ENCODE data around the gene GMDS.
A peak's percentile ranks its signal among the peaks of the same experiment; 100 is the strongest.
"Not testable (repeated sequence)": the region's sequence is repeated elsewhere in the genome, so short reads cannot be mapped to it uniquely, and the experiment has no call there.

Gene GMDS

DNA sequence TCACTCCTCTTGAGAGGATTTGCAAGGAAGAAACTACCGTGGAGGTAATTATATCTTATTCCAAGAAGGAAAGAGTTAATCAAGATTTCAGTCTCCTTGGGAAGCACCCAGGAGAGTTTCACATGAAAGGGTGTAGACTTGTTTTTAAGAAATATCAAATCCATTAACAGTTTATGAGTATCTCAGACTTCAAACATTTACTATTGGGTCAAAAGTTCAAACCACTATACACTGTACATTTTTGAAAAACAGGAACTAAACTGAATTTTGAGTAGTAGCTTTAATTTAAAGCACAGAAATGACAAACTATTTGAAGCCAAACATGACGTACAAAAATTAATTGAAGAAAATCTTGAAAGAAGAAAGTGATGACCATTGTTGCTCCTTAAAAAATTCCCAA is 471.7 kb downstream of the GMDS start:
- no peak for DNase-seq (ENCODE audit: low read depth in 2 of 2)

DNA sequence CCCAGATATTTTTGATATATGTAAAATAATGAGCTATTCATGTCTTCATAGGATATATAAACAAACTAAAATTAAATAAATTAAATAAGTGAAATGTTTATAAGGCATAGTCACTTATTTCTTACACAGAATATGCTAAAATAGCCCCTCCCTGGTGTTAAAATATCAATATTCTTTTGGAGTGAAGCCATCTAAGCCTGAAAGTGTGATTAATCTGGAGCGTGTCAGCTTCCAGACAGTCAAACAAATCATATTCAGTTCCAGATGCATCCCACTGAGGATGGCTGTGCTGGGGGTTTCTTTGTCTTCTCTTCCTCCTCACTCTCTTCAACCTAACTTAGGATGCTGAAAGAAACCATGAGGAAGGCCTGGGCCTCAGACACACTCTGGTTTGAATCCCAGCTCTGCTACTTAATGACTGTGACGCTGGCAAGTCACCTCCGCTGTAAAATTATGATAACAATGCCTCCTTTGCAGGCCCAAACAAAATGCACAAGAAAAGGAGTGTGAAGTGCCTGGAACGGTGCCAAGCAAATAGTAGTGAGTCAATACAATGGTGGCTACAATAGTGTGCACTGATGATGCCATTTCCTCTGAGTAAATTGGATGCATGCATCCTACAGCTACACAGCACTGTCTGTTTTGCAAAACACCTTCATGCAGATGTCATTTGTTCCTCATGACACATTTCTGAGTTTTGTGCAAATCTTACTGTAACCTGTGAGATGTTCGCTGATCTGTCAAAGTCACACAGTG is 474.3 kb downstream of the GMDS start:
- DNase-seq (ENCODE audit: low read depth in 2 of 2), result peak; percentile 26 to 28

DNA sequence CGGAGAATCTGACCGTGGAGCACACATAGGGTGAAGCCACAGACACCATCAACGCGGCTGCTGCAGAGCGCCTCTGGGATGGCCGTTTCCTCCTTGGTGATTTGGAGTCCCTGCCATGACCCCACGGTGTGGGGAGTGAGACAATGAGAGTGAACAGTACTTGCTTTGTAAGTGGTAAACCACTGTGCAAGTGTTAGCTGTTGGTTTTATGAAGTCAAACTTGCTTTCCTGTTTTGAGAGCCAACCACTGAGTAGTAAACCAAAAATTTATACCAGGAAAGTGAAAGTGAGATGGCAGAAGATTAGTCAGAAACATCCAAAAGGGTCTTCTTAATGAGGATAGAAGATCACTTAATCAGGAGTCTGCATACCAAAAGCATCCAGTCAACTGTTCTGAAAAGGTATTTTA is 475.0 kb downstream of the GMDS start:
- peak; percentile 8 to 21 for DNase-seq (ENCODE audit: low read depth in 2 of 2)

DNA sequence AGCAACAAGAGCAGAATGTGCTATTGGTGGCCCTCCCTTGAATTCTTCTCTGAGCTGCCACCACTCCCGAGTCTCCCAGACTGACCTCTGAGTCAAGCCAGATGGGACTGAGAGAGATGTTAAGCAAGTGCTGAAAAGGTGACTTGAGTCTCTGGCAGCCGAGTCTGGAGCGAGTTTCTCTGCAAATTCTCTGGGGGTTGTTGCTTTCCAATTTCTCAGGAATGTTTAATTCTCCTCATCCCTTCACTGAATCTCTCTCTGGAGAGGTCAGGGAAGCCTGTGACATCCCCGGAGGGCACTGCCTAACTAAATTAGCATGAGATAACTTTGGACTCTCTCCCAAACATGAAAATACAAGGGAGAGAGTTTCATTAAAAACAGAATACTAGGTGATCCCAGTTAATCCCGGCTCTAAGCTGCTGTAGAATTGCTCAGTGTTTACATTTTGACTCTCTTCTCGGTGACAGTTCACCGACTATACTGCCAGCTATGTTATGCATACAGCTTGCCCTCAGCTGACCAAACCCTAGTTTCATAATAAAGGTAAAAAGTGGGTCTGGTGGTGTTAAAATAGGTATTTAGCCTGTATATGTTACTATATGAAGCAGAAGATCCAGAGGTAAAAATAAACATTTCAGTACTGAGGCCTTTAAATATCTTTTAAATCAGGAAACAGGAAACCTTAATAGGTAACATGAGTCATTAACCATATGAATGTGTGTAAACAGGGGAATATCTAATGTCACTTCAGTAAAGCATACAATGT is 477.7 kb downstream of the GMDS start:
- DNase-seq (ENCODE audit: low read depth in 2 of 2), result no peak

DNA sequence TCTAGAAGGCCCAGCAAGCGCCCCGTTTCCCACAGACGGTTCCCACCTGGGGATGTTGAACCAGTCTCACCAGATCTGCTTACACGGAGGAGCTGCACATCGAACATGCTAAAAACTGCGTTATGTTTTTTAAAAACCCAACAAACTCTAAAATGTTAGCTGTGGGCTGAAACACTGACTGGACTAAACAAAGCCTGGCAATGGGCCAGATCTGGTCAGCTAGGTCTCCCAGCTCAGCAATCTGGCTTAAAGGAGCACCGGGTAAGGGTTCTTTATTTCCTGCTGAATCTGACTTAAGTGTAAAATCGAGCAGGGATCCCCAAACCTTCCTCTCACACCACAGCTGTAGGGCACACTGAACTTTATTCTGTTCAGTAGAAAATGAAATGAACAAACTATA is 478.8 kb downstream of the GMDS start:
- DNase-seq (ENCODE audit: low read depth in 2 of 2), result no peak

GRCh38 chr6:1765160-1765903 is 480.1 kb downstream of the GMDS start:
- no peak for DNase-seq (ENCODE audit: low read depth in 2 of 2)

GRCh38 chr6:1764397-1764987 is 480.9 kb downstream of the GMDS start:
- DNase-seq (ENCODE audit: low read depth in 2 of 2), result no peak

DNA sequence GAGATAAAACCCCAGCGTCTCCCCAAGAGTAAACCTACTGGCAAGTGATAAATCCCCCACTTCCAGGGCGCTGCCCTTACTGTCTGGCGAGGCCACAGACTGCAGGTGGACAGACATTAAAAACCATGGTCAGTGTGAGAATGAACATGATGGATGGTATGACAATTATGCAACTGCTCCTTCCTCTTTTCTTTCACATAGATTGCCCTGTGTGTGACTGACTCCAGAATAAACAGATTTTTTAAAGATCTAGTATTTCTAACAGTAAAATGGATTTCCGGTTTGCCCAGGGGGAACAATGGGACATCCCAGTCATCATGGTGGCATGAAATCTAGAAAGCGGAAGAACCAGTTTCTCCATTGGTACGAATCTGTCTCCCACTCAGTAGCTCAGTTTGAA is 482.0 kb downstream of the GMDS start:
- DNase-seq (ENCODE audit: low read depth in 2 of 2), result no peak

GRCh38 chr6:1762203-1762602 is 483.2 kb downstream of the GMDS start:
- DNase-seq (ENCODE audit: low read depth in 2 of 2), result no peak

GRCh38 chr6:1761477-1761877 is 483.9 kb downstream of the GMDS start:
- no peak for DNase-seq (ENCODE audit: low read depth in 2 of 2)

- DNase-seq (ENCODE audit: low read depth in 2 of 2), result no peak
Observed at GRCh38 chr6:1760876-1761275, 484.5 kb downstream of the GMDS start.

- no peak for DNase-seq (ENCODE audit: low read depth in 2 of 2)
Observed at GRCh38 chr6:1759870-1760269, 485.5 kb downstream of the GMDS start.

DNA sequence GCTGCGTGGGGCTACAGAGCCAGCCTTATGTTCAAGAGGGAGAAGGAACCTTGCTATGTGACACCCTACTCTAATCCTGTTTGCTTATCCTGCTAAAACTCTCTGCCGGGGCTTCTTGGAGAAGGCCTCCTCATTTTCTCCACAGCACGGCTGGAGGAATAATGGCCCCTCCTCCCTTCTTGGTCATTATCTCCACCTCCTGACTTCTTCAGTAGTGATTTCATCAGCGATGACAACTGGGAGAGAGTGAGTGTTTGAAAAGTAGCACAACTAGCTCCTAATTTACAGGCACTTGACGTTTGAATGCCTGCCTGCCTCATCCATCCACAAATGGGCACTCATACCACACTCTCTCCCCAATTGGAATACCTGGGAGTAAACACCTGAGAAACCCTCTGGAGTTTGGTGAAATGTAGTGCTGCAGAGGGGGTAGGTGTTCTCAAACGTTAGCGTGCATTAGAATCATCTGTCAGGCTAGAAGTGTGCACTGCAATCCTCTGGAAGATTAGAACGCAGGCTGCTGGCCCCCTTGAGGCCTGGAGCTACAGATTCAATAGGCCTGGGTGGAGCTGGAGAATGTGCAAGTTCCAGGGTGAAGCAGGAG is 487.2 kb downstream of the GMDS start:
- DNase-seq (ENCODE audit: low read depth in 2 of 2), result no peak

GRCh38 chr6:1757131-1757530 is 488.3 kb downstream of the GMDS start:
- no peak for DNase-seq (ENCODE audit: low read depth in 2 of 2)

DNA sequence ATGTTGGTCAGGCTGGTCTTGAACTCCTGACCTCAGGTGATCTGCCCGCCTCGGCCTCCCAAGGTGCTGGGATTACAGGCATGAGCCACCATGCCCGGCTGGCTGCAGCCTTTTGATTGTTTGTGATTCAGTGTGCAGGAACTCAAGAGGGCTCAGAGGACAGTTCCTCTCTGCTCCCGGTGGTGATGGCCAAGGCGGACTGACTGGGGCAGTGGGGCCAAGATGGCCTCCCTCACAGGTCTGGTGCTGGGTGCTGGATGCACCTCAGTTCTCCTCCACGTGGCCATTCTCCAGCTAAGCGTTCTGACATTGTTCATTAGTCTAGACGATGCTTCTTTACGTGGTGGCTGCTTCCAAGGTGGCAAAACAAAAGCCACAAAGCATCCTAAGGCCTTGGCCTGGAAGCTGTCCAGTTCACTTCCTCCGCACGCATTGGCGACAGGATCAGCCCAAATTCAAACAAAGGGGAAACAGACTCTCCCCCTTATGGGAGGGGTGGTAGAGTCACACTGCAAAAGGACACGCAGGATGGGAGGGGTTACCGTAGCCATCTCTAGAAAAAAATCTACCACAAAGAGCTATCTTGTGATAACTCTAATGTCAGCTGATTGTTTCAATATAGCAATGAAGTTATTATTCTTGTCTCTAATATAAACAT is 488.8 kb downstream of the GMDS start:
- no peak for DNase-seq (ENCODE audit: low read depth in 2 of 2)

GRCh38 chr6:1751063-1751462 is 494.3 kb downstream of the GMDS start:
- not testable (repeated sequence) for DNase-seq (ENCODE audit: low read depth in 2 of 2)

DNA sequence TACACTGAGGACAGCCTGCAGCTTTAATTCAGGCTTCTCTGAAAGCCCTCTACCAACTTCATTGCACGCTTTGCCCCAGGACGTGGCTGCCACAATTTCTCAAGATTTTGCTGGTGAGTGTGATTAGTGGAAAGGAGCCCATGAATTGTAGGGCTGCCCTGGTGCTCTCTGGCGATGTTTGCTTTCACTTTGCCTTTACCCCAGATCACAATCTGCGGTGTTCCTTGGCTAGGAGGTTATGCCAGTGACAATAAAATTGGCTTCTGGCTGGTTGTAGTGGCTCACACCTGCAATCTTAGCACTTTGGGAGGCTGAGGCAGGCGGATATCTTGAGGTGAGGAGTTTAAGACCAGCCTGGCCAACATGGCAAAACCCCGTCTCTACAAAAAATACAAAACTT is 496.4 kb downstream of the GMDS start:
- no peak for DNase-seq (ENCODE audit: low read depth in 2 of 2)

GRCh38 chr6:1747531-1747930 is 497.9 kb downstream of the GMDS start:
- no peak for DNase-seq (ENCODE audit: low read depth in 2 of 2)

GRCh38 chr6:1747003-1747402 is 498.4 kb downstream of the GMDS start:
- no peak for DNase-seq (ENCODE audit: low read depth in 2 of 2)

GRCh38 chr6:1745814-1746213 is 499.6 kb downstream of the GMDS start:
- DNase-seq (ENCODE audit: low read depth in 2 of 2), result no peak

DNA sequence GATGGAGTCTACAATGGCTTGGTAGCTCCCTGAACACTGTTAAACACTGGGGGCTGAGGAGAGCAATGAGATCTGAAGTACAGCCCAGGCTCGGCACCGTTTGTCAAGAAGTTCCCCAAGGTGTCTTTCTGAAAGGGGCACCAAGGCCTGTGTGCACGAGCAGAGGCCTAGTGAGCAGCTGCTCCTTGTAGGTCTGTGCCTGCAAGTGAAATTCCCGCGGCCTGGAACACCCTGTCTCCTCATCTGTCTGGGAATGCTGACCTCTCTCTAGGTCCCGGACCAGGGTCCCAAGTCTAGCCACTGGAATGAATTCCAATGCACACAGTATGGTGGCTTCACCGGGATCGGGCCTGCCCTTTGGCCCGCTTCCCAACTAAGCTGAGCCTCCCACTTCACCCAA is 500.9 kb downstream of the GMDS start:
- no peak for DNase-seq (ENCODE audit: low read depth in 2 of 2)
